Stimulated activated CD8-positive, alpha-beta memory T cell treated with anti-CD3 and anti-CD28 coated beads, Interleukin-12 subunit alpha, Interleukin-12 subunit beta, amount 100 ng/mL, for 24 hours (primary cell): Measurements from ENCODE around the gene MTRF1.
"Not testable (repeated sequence)": the region's sequence is repeated elsewhere in the genome, so short reads cannot be mapped to it uniquely, and the experiment has no call there.

Experiments used
- DNase-seq: peaks from one replicate; pipeline ENCODE4 v3.0.0-alpha.2; 2020; ENCODE audit errors: extremely low read depth

The MTRF1 gene

DNA sequence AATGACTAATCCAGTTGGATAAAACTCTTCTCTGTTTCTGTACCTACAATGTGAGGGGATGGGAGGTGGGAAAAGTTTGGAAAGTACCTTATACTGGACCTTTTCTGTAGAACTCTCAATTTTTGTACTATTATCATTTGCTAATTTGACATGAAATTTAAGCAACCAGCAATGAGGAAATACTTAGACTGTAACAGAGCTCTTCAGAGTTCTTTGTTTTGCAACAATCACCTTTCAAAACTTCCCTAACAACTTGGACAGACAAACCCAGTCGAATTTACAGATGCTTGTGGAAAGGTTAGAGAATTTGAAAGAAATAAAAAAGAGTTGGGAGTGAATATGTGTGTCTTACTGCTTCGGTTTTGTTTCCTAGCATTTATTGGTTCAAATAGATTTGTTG is 85.8 kb downstream of the MTRF1 start:
- DNase-seq: no peak

DNA sequence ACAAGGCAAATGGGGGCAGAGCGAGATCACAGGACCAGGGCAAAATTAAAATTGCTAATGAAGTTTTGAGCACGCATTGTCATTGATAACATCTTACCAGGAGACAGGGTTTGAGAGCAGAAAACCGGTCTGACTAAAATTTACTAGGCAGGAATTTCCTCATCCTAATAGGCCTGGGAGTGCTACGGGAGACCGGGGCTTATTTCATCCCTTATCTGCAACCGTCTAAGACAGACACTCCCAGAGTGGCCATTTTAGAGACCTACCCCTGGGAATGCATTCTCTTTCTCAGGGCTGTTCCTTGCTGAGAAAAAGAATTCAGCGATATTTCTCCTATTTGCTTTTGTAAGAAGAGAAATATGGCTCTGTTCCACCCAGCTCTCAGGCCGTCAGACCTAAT is 87.8 kb downstream of the MTRF1 start:
- DNase-seq: not testable (repeated sequence)
